GM12865 (cell line): ENCODE results near the gene DNAJC1.

ENCODE experiments used
- DNase-seq: peaks from one replicate; pipeline ENCODE4 v3.0.0; 2010; ENCODE audit warnings: low read depth
- H3K4me3 ChIP-seq: 2 replicates; pipeline ENCODE4 v1.5.1; 2011; ENCODE audit warnings: mild to moderate bottlenecking, low read depth, low read length, control low read depth
- CTCF ChIP-seq: IDR thresholded peaks from 2 replicates; pipeline ENCODE4 v1.5.1; 2011; ENCODE audit warnings: low read length, control low read depth, low read depth, inconsistent platforms; ENCODE audit not compliant: insufficient read depth; ENCODE audit errors: missing control alignments

The DNAJC1 gene

GRCh38 chr10:21910798-21911197 is 92.7 kb downstream of the DNAJC1 start:
- H3K4me3 ChIP-seq, result no peak overlapping the region
- TF ChIP-seq CTCF, result no peak
- no peak for DNase-seq

GRCh38 chr10:21907436-21907835 is 96.1 kb downstream of the DNAJC1 start:
- no peak for DNase-seq
- TF ChIP-seq CTCF, result no peak
- no peak overlapping the region for H3K4me3 ChIP-seq

- H3K4me3 ChIP-seq, result no peak overlapping the region
- no peak for DNase-seq
- no peak for TF ChIP-seq CTCF
Observed at GRCh38 chr10:21904930-21905329, 98.6 kb downstream of the DNAJC1 start.

- H3K4me3 ChIP-seq, result no peak overlapping the region
- DNase-seq, result no peak
- no peak for TF ChIP-seq CTCF
Observed at GRCh38 chr10:21899736-21900135, 103.8 kb downstream of the DNAJC1 start.

- H3K4me3 ChIP-seq, result no peak overlapping the region
- peak; percentile 59 for DNase-seq
- TF ChIP-seq CTCF, result no peak
Observed at GRCh38 chr10:21895932-21896331, 107.6 kb downstream of the DNAJC1 start.

- DNase-seq, result peak; percentile 57
- no peak overlapping the region for H3K4me3 ChIP-seq
- TF ChIP-seq CTCF, result no peak
Observed at GRCh38 chr10:21894648-21895342, 108.7 kb downstream of the DNAJC1 start.

- no peak for TF ChIP-seq CTCF
- H3K4me3 ChIP-seq, result no peak overlapping the region
- no peak for DNase-seq
Observed at GRCh38 chr10:21891439-21891838, 112.1 kb downstream of the DNAJC1 start.
